Measurements from ENCODE around the gene RALGPS1. TPM values are rescaled to one million over a fixed set of nuclear protein-coding genes. Genes with fewer than 3 reads are reported as not detected.
A peak's percentile ranks its signal among the peaks of the same experiment; 100 is the strongest.

The RALGPS1 gene
- total RNA-seq, 2 donors from 2014 or later = 12.5 TPM

DNA sequence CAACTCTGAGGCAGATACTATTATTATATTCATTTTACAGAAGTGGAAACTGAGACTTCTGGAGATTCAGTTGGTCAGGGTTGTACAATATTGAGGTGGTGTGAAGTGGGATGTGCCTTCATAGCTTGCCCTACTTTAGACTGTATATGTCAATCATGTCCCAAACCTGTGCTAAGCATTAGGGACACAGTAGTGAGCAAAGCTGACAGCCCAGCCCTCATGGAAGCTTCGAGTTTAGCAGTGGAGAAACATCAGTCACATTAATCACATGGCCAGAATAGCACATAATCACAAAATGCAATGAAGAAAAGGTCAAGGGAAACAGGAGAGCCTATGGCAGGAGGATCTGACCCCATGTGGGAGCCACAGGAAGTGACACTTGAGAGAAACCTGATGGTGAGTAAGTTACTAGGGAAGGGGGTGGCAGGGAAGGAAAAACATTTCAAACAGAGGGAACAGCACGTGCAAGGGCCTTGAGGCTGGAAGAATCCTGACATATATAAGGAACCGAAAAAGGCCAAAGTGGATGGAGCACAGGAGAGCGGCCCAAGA lies 20.5 kb upstream of the RALGPS1 start:
- no peak for DNase-seq

DNA sequence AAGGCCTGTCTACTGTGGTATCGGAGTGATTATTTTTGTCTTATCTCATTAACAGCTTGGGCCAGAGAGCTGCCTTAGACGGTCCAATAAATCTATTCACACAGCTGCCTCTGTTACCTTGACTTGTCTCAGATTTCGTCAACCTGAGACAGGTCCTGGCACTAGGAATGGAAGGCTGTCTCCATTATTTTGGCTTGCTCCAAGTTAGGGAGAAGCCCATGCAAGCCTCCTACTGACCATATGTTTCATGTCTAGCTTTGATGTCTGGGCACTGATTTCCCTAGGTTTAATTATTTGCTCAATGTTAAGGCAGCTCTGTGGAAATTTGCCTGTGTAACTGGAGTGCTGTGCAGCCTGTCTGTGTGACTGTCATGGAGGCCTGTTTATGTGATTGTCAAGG lies 12.4 kb upstream of the RALGPS1 start:
- no peak for ATAC-seq
- no peak for DNase-seq

More for the DNA sequence above, 20.5 kb upstream of the RALGPS1 start:
- no peak for ATAC-seq
- intact Hi-C loops (cut with DNase I) = no loop called here

DNA sequence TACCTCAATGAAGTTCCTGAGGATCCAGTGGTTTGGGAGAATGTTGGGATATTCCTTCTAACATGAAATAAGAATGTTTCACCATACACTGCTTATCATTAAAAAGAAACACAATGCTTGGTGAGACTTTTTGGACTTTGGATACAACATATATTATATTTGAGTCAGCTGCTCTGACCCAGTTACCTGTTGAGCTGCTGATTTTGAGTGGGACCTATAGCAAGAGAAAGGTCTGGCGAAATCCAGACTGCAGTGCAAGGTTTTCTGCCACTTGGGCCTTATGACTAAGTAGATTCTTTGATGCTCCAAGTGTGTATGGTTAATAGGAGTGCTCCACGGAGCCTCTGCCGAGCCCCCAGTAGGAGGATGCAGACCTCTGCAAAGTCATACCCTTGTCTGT lies 10.0 kb upstream of the RALGPS1 start:
- no peak for ATAC-seq
- intact Hi-C loops (cut with DNase I) = no loop called here
- no peak for DNase-seq

More for the DNA sequence above, 12.4 kb upstream of the RALGPS1 start:
- intact Hi-C loops (cut with DNase I) = no loop called here

DNA sequence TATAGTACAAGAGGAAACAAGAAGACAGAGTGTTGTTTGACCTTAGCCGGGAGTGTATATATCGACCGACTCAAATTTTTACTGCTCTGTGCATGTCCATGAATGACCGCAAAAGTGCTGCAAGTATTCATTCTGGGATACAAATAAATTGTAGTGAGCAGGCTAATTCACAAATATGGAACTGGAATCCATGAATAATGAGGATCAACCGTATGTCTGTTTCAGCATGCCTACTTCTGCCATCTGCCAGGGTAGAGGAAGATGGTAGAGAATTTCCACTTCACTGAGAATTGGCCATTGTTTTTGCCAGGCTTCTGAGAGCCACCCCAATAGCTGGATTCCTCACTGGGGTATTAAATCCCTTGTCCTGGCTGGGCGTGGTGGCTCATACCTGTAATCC lies 8.5 kb upstream of the RALGPS1 start:
- ATAC-seq (no peak), DNase-seq (no peak)
- intact Hi-C loops (cut with DNase I) = no loop called here

DNA sequence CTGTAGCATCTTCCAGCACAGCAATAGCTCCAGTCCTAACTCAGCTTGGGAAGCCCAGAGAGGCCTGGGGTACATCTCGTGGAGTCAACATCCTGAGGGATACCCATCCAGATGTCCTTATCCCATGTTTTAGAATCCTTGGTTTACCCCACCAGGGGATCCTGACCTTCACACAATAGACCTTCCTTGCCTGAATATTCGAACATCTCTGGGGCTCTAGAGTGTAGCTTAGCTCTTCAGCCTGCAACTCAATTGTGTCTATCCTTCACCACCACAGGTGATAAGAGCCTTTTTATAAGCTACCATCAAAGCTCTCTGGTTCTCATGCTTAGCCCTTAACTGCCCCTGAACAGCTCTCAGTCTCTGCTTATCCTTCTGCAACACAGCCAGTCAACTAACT lies 7.5 kb upstream of the RALGPS1 start:
- ATAC-seq = no peak
- intact Hi-C loops (cut with DNase I) = no loop called here

DNA sequence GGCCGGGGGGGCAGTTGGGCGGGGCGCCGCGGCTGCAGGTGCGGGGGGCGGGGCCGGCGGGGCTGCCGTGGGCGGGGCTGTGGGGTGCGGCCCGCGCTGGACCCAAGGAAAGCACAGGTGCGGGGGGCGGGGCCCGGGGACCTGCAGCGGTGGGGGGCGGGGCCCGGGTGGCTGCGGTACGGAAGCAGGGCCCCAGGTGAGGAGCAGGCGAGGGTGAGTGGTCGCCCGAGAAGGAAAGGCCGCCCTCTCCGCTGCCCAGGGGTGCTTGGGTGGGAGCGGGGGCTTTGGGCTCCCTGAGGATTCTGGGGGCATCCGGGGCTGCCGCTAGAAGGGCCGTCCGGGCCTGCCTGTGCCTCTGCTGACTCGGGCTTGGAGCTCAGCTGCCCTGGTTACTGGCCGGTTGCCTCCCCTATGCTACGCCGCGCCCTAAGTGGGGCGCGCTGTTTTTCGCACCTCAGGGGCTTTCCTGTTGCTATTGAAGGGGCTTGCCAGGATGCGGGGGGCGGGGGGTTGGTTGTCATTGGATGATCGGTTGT lies 767 bp downstream of the RALGPS1 start:
- ATAC-seq (no peak), DNase-seq (peak; percentile 50)
- intact Hi-C loops (cut with DNase I) = loop anchor here in 1 of 2 donors (10.0 kb wide), 1 partner anchor 51 kb away; the partner anchor contains the start of gene ZBTB34

More for the DNA sequence above, 7.5 kb upstream of the RALGPS1 start:
- no peak for DNase-seq

DNA sequence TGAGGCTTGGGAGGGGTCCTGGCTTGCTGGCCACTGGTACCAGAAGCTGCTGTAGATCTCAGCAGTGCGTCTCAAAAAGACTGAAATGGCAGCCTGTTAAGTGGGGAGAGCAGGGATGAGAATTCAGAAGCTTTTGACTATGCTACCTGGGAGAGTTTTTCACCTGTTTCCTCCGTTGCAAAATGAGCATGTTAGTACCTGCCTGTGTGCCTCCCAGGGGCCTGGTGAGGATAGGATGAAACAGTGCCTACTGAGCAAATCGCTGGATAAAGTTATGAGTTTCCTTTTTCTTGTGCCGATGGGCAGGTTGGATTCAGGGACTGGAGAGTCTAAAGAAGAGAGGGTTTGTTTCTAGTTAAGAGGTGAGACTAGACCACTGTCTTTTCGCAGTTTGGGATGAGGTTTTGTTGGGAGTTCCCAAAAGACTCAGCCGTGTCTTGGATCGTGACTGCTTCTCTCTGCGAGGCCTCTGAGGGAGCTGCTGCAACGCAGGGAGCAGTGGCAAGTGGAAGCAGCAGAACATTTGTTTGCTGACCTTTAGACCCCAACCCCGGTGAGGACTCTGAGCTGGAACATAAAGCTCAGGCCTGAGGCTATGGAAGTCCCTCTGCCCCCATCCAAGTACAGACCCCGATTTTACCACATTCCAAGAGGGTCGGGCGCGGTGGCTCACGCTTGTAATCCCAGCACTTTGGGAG lies 1.4 kb downstream of the RALGPS1 start:
- ATAC-seq = no peak
- no peak for DNase-seq
- intact Hi-C loops (cut with DNase I) = loop anchor here in 1 of 2 donors (10.0 kb wide), 1 partner anchor 51 kb away; the partner anchor contains the start of gene ZBTB34

DNA sequence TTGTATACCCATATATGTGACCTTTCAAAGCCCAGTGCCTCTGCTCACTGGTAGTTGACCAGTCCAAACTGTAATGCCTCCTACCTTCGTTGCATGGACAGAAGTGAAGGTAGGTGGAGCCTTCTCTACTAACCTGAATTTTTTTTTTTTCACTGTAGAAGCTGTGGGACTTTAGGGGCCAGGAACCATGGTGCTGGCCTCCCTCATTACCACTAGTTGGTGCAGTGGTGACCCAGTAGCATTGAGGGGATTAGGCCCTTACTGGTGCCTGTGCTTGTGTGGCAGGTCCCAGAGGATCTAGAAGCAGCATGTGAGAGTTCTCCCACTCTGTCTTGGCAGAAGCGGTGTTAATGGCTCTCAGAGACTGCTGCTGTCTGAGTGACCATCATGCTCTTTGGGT lies 2.3 kb downstream of the RALGPS1 start:
- intact Hi-C loops (cut with DNase I) = loop anchor here in 1 of 2 donors (10.0 kb wide), 1 partner anchor 52 kb away; the partner anchor contains the start of gene ZBTB34
- no peak for DNase-seq
- no peak for ATAC-seq

DNA sequence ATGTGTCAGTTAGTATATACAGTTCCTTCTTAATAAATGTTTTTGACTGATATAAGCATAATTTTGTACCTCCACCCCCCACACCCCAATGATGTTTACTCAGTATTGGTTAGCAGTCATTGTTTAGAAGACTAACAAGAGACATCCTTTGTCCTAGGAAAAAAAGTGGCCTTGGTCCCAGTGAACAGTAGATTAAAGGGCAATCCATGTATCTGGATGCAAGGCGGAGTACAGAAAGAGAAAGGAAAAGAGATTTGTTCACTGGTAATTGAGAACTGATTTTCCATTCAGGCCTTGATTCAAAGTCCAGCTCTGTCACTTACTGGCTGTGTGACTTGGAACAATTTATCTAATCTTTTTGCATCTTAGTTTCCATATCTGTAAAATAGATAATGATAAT lies 4.6 kb downstream of the RALGPS1 start:
- DNase-seq (no peak), ATAC-seq (no peak)
- intact Hi-C loops (cut with DNase I) = loop anchor here in 1 of 2 donors (10.0 kb wide), 1 partner anchor 54 kb away; the partner anchor contains the start of gene ZBTB34

DNA sequence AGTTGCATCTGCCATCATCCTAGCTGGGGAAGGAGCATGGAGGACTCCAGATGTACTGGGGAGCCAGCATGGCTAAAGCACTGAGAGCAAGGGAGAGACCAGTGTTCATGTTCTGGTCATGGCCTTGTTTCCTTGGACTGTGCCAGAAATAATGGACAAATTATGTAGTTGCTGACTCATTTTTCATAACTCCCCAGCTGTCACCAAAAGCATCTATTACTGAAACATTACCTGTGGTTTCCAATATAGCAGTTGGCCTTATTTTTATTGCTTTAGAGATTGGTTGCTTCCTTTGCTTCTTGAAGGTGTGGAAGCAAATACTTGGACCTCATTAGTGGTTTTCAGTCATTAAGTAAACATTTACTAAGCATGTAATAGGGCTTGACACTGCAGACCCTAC lies 11.3 kb downstream of the RALGPS1 start:
- ATAC-seq = no peak
- intact Hi-C loops (cut with DNase I) = no loop called here
- DNase-seq = no peak

DNA sequence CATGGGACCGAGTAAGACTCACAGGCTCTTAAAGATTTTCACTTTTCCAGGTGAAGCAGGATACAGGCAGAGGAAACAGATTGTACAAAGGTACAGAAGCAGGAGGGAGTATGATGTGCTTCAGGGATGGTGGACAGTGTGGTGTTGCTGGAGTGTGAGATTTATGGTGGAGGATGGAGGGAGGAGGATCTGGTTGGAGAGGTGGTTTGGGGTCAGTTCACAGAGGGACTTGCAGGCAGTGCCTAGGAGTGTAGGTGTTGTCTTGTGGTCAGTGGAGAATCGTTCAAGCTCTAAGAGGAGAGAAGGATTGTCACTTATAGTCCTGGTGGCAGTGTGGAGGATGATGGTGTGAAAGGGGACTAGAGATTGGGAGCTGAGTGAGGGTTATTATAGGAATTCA lies 11.8 kb downstream of the RALGPS1 start:
- DNase-seq (no peak), ATAC-seq (no peak)
- intact Hi-C loops (cut with DNase I) = no loop called here

DNA sequence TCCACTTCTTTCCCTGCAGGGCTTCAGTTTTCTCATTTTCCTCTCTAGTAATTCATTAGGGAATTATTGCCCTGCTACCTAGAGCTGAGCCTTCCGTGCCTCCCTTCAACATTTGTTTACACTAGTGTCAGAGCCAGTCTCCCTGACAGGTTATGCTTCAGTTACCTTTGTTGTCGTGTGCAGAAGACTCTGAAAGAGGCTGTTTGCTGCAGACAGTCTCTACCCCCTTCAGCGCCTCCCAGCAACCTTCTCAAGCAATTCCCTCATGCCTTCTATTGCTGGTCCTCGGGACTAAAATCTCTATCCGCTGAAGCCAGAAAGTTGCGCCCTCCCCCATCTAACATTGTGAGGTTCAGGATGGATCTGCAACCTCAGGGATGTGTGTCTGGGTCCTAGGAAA lies 12.8 kb downstream of the RALGPS1 start:
- ATAC-seq (no peak), DNase-seq (no peak)
- intact Hi-C loops (cut with DNase I) = no loop called here

DNA sequence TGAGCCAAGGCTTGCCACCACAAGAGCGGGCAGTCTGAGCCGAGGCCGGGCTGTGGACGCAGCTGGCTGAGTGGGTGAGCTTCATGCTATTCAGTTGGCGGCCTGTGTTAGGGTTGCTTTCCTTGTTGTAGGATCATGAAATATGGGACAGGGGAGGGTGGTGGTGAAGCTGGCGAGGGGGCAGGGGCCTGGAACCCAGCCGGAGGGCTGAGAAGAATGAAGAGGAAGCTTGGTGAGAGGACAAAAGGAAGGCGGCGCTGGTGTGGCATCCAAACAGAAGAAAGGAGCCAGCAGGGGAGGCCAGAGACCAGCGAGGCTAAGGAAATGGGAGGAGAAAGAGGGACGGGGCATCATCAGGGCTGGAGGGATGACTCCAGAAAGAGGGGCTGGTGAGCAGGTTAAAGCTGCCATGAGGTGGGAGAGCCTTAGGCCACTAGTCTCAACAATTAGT lies 18.3 kb downstream of the RALGPS1 start:
- ATAC-seq = no peak
- DNase-seq = no peak
- intact Hi-C loops (cut with DNase I) = no loop called here

DNA sequence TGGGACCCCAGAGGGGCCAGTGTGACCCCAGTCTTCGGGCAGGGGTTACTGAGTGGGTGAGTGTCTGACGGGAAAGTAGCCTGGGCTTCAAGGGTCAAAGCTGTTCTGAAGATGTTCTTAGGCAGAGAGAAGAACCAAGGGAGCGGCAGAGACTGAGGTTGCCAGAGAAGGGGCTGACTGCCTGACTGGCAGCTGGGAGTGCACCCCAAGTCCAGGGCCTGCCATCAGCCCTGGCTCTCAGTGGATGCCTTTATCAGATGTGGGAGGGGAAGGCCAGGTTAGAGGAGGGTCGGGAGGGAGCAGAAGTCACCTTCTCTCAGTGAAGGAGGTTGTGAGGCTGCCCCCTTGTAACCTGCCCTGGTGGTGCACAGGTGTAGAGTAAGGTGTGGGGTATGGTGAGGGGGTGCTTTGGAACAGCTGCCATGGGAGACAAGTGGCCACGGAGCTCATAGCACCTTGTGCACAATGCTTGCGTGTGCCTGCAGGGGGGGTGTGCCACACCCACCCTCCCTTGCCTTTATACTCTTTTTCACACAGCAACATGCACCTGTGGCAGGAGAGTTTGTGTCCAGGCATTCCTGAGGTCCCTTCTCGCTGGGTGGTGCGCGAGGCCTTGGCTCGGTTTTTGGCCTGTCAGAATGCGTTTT lies 18.9 kb downstream of the RALGPS1 start:
- intact Hi-C loops (cut with DNase I) = no loop called here
- DNase-seq (no peak), ATAC-seq (no peak)

DNA sequence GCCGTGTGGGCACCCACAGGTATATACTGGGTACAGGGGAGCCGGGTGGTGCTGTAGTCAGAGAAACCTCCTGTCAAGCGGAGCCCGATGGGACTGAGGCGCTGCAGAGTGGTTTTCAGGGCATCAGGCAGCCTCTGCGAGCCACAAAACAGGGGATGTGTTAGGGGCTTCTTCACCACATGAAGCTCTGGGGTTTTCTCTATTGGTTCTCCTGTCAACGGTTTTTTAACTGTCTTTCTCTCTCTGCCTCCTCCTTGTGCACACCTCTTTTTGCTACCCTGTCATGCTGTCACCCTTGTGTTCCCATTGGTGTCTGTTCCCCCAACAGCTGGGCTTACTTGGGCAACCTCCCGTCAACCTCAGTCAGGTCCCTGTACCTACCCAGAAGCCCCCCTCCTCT lies 19.9 kb downstream of the RALGPS1 start:
- DNase-seq = no peak
- intact Hi-C loops (cut with DNase I) = no loop called here
- ATAC-seq = no peak

DNA sequence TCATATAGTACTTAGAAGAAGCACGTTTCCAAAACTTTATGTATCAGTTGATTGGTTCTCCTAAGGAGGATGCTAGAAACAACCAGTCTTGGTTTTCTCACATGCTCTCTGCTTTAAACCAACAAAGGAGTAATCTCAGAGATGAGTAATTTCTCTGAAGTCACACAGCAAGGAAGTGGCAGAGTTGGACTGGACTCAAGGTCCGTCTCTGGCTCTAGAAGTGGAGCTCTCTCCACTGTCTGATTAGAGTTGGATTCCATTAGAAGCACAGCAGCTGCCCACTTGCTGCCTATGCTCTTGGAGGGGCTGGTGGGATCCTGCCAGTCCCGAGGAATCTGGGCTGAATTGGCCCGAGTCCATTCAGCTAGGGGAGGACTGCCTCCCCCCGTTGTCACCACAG lies 21.0 kb downstream of the RALGPS1 start:
- intact Hi-C loops (cut with DNase I) = no loop called here

DNA sequence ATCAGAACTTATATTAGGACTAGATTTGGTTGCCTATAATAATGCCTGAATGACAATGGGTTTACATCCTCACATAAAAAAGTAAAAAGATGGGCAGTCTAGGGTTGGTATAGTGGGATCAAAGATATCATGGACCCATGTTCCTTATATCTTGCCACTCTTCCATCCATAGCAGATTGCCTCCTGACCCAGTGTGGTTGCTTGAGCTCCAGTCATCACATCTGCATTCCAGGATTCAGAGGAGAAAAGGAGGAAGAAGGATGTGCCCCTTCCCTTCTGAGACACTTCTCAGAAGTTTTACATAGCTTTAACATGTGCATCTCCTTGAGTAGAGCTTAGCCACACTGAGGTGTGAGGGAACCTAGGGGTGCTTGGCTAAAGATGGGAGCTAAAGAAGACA lies 22.9 kb downstream of the RALGPS1 start:
- DNase-seq (no peak), ATAC-seq (no peak)
- intact Hi-C loops (cut with DNase I) = no loop called here

More for the DNA sequence above, 21.0 kb downstream of the RALGPS1 start:
- peak in 1 of 2 donors; percentile 44 for ATAC-seq
- DNase-seq = no peak

DNA sequence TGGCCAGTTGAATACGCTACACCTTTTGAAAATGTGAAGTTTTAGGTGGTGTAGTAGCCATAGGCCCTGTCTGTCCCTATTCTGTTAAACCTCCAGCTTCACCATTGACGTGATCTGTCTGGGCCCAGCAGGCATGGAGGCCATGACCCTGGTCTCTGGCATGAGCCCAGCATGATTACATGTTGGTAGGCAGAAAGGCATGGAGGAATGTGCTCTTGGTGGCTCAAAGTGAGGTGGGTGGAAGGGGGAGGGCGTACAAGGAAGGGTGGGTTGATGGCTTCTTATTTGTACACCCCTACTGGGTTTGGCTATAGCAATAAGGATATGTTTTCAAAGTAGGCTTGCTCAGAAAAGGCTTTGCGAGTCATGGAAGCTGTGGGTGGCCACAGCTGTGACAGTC lies 23.7 kb downstream of the RALGPS1 start:
- intact Hi-C loops (cut with DNase I) = no loop called here
- ATAC-seq (no peak), DNase-seq (no peak)

DNA sequence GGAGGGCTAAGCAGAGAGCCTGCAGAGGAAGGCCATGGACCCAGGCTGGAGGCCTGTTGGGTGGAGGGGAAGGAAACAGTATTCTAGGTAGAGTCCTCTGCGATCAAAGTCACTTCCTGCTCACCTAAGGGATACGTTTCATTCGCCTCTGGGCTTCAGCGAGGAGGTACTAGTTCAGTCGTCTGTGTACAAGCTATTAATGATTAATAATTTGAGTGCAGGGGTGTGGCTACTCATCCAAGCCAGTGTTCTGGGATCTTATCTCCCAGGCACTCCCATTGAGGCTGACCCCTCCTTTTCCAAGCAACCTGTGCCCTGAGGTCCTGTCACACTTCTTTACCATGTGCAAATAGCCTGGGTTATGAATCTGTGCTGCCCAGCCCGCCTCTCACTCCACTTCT lies 25.2 kb downstream of the RALGPS1 start:
- ATAC-seq (no peak), DNase-seq (no peak)
- intact Hi-C loops (cut with DNase I) = loop anchor here (1.0 to 2.0 kb wide), 2 partner anchors 259 kb away; no protein-coding TSS in a partner anchor

DNA sequence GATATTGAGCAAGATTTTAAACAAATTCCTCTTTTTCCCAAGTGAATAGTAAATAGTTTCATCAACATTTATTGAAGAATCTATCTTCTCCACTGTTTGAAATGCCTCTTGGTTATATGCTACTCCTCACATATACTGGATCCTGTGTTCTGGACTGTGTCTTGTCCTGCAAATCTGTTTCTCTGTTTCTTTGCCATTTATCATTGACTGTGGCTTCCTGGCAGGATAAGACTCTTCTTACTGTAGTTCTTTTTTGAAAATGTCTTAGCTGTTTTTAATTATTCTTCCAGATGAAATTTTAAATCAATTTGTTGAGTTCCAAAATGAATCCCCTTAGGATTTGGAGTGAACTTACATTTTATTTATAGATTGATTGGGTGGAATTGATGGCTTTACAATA lies 27.8 kb downstream of the RALGPS1 start:
- intact Hi-C loops (cut with DNase I) = no loop called here
- no peak for ATAC-seq
- DNase-seq = no peak
